HG03196 (cell line): Measurements from ENCODE around the gene C3orf33.
"Not testable (repeated sequence)": the region's sequence is repeated elsewhere in the genome, so short reads cannot be mapped to it uniquely, and the experiment has no call there.

Experiments used
- ATAC-seq: cut with Tn5 transposase; IDR thresholded peaks from one replicate; pipeline ENCODE4 v1.9.1; 2021; ENCODE audit not compliant: unreplicated experiment

The C3orf33 gene

DNA sequence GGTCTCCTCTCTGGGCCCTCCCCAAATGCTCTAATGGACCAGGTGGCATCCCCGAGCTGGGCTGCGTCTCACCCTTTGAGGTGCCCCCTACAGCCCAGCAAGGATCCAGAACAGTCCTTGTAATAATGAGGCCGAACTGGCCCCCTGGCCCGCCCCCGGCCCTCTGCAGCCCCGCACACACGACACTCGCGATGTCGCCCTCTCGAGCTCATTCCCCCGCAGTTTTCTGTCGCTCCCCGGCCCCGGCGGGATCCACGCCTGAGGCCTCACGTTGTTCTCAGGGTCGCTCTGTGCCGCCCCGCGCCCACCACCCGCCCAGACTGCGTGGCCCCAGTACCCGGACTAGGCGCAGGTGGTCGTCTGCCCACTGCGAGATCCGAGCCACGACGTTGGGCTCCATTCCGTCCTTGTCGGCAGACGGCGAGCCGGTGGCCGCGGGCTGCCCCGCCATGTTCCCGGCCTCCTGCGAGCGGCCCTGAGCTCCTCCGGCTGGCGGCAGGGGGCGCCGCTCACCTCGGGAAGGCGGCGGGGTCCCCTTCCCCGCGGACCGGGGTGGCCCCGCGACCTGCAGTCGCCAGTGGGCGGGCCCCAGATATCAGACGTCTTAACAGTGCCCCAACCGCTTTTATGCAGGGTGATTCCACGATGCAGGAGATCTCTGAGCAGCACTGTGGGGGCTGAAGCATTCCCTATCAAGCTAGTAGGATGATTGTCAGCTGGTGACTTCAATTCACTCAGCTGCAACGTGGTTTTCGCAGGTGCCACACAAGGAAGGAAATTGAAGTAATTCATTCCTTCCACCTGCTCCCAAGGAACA lies at the start of gene C3orf33:
C3orf33 (minus strand) TSS at position 477 of the 817 bp plus-strand sequence; CDS start at position 451, 26 bp downstream.
- peak; percentile 97 for ATAC-seq

DNA sequence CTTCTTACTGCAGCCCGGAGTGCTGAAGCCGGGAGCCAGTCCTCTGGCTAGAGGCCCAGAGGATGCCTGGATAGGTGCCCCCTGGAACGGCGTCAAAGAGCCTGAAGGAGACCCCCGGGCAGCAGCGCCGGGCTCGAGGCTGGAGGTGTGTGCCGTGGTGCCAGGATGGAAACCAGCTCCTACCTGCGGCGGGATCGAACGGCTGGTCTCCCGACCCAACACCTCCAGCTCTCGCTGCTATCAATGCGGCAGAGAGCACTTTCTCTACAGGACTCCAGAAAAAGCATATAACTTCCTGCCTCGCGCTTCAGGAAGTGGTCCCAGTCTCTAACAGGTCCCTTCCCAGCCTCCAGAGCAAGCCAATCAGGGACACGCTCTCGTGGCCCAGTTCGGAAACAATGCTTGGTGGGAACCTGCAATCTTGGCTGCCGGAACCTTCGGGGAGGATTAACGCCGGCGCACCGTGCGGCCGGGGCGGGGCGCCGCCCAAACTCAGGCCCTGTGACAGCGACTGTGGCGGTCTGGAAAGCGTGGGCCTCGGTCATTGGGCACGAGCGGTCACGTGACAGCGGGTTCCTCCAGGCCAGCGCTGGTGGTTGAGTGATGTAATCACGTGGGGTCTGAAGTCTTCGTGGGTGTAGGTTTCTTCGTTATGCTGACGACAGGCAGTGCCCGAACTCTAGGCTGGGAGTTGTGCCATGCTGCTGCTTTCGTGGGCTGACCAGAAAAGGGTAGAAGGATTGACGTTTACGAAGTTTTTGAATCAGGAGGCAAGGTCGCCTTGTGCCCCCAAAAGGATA lies 48.3 kb upstream of the C3orf33 start, which contains the start of gene SLC33A1:
SLC33A1 (minus strand) TSS at position 287 of the 800 bp plus-strand sequence. CDS start 430 bp downstream, outside the sequence.
- ATAC-seq = peak; percentile 97

GRCh38 chr3:155853214-155854140 lies 47.4 kb upstream of the C3orf33 start:
- peak; percentile 15 for ATAC-seq

- no peak for ATAC-seq
These were observed 46.3 kb upstream of the C3orf33 start for GRCh38 chr3:155852341-155852740.

- not testable (repeated sequence) for ATAC-seq
These were observed 43.3 kb upstream of the C3orf33 start for GRCh38 chr3:155849404-155849803.

DNA sequence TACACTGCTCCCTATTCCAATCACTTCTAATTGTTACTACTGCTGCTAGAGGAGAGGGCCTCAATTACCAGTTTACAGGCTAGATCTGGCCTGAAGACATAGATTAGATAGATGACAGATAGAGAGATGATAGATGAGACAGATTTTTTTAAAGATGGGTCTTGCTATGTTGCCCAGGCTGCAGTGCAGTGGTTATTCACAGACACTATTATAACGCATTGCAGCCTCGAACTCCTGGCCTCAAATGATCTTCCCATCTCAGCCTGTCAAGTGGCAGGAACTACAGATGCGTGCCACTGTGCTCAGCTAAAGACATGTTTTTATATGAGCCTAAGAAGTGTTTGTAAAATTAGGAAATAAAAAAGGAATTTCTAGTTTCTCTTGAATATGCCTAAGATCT lies 41.9 kb upstream of the C3orf33 start:
- no peak for ATAC-seq

DNA sequence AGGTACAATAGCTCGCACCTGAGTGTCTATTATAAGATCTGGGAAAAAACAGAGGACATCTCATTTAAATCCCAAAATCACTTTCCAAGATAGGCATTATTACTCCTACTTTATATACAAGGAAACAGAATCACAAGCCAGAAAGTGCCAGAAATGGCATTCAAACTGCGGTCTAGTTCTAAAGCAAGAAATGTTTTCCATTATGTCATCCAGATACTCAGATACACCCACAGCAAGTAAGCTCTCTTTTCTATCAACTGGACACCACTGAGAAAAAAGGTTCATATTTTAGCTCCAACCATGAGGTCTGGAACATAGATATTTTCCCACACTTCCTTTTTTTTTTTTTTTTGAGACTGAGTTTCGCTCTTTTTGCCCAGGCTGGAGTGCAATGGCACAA lies 40.0 kb upstream of the C3orf33 start:
- ATAC-seq = no peak

- ATAC-seq = no peak
These were observed 37.5 kb upstream of the C3orf33 start for GRCh38 chr3:155843569-155843968.

GRCh38 chr3:155835341-155836071 lies 29.4 kb upstream of the C3orf33 start:
- ATAC-seq = no peak

DNA sequence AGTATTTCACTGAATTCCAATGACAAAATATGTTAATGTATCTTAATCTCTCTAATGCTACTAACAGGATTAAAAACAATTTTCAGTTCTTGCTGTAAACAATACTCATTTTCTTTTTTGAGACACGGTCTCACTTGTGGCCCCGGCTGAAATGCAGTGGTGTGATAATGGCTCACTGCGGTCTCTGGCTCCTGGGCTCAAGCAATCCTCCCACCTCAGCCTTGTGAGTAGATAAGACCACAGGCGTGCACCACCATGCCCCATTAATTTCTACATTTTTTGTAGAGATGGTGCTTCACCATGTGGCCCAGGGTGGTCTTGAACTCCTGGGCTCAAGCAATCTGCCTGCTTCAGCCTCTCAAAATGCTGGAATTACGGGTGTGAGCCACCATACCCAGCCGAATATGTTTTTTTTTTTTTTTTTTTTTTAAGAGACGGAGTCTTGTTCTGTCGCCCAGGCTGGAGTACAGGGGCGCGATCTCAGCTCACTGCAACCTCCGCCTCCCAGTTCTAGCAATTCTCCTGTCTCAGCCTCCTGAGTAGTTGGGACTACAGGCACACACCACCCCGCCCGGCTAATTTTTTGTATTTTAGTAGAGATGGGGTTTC lies 22.5 kb upstream of the C3orf33 start:
- not testable (repeated sequence) for ATAC-seq

GRCh38 chr3:155815030-155815545 lies 9.0 kb upstream of the C3orf33 start:
- no peak for ATAC-seq

GRCh38 chr3:155813224-155813623 lies 7.1 kb upstream of the C3orf33 start:
- ATAC-seq = not testable (repeated sequence)

GRCh38 chr3:155809181-155809580 lies 3.1 kb upstream of the C3orf33 start:
- no peak for ATAC-seq

DNA sequence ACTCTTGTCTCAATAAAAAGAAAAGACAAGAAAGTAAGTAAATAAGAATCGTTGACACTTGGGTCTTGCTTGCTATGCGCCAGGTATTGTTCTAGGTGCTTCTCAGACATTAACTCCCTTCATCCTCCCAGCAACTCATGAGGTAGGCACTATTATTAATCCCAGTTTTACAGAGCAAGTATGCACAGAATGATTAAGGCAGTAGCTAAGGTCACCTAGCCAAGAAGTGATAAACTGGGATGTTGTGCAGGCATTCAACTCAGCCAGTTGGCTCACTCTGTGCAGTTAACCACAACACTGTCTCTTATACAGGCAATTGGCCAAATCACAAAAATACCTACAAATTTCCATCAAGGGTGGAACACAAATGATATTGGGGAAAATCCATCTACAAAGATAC lies 1.7 kb upstream of the C3orf33 start:
- no peak for ATAC-seq

GRCh38 chr3:155805204-155805801 lies 775 bp downstream of the C3orf33 start:
- ATAC-seq = peak; percentile 17

DNA sequence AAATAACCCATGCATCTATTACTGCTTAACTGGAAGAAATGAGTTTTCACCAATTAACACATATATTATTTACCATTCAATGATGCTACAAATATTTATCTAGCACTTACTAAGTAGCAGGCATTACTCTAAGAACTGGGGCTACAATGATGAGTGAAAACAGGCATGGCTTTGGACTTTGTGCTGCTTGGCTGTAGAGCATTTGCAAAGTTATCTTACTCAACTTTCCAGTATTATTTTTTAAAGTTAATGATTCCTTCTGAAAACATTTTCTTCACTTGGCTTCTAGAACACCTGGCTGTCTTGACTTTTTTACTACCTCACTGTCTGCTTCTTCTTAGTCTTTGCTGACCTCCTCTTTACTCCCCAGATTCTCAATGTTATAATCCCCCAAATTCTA lies 1.8 kb downstream of the C3orf33 start:
- ATAC-seq = no peak

DNA sequence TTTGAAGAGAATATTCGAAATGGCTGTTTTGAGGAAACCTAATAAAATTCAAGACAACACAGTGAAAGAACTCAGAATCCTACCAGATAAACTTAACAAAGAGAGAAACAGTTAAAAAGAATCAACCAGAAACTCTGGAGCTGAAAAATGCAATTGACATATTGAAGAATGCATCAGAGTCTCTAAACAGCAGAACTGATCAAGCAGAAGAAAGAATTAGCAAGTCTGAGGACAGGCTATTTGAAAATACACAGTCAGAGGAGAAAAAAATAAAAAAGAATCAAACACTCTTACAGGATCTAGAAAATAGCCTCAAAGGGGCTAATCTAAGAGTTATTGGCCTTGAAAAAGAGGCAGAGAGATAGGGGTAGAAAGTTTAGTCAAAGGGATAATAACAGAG lies 13.5 kb downstream of the C3orf33 start:
- no peak for ATAC-seq

DNA sequence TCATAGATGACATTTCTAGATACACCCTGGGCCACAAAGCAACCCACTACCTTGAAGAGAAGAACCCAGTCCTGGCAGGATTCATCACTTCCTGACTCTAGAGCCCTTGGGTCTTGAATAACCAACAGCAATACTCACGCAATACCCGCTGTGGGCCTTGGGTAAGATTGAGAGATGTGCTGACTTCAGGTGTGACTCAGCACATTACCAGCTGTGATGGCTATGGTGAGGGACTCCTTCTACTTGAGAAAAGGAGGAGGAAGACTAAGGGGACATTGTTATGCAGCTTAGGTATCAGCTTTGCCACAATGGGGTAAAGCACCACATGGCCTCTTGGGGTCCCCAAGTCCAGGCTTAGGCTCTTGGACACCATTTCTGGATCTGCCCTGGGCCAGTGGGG lies 14.9 kb downstream of the C3orf33 start:
- no peak for ATAC-seq

DNA sequence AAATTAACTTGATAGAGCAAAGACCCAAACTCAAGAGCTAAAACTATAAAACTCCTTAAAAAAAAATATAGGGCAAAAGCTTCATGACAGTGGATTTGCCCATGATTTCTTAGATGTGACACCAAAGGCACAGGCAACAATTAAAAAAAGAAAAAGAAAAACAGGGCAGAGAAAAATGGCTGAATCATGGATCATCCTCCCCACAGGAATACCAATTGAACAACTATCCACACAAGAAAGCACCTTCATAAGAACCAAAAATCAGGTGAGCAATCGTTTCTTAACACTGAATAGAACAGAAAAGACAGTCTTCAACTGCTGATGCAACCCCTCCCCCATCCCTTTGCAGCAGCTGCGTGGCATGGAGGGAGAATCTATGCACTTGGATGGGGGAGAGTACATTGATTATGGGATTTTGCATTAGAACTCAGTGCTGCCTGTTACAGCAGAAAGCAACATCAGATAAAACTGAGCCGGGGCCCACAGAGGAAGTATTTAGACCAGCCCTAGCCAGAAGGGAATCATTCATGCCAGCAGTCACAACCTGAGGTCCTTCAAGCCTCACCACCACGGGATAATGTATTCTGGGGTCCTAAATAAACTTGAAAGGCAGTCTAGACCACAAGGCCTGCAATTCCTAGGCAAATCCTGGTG lies 15.7 kb downstream of the C3orf33 start:
- no peak for ATAC-seq
